Measurements from ENCODE around the gene TGDS.
"Not testable (repeated sequence)": the region's sequence is repeated elsewhere in the genome, so short reads cannot be mapped to it uniquely, and the experiment has no call there.

The TGDS gene

GRCh38 chr13:94636942-94637578 lies 41.1 kb upstream of the TGDS start:
- no CpG with 5 or more reads among the region's 1 CpG for WGBS
- no peak for DNase-seq

DNA sequence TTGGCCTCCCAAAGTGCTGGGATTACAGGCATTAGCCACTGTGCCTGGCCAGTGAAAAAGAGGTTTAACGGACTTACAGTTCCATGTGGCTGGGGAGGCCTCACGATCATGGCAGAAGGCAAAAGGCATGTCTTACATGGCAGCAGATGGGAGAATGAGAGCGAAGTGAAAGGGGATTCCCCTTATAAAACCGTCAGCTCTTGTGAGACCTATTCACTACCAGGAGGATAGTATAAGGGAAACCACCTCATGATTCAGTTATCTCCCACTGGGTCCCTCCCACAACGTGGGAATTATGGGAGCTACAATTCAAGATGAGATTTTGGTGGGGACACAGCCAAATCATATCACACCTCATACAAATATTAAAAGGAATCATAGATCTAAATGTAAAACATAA lies 40.1 kb upstream of the TGDS start:
- H3K23ac ChIP-seq (ENCODE audit: low read length in 2 of 2); H4K8ac ChIP-seq (ENCODE audit: low read length); H2BK5ac ChIP-seq (ENCODE audit: low read depth, low read length, poor library complexity, severe bottlenecking); H3K4me2 ChIP-seq (ENCODE audit: low read length, poor library complexity, severe bottlenecking); H4K91ac ChIP-seq (ENCODE audit: low read length); H3K4me3 ChIP-seq (ENCODE audit: insufficient read depth in 1 of 2, low read depth in 1 of 2, low read length in 2 of 2); H3K27me3 ChIP-seq (ENCODE audit: control insufficient read depth in 1 of 2, insufficient read depth in 1 of 2, low read length in 2 of 2); H3K9ac ChIP-seq (ENCODE audit: low read length); H2BK15ac ChIP-seq (ENCODE audit: low read depth, poor library complexity, severe bottlenecking); H2BK120ac ChIP-seq (ENCODE audit: low read depth, low read length); H3K9me3 ChIP-seq (ENCODE audit: control insufficient read depth, low read length); H3K18ac ChIP-seq (ENCODE audit: low read depth in 1 of 2, low read length in 2 of 2); H3K27ac ChIP-seq (ENCODE audit: low read length, poor library complexity, severe bottlenecking); DNase-seq; H2AK5ac ChIP-seq (ENCODE audit: low read length, severe bottlenecking); H3K4ac ChIP-seq (ENCODE audit: low read depth in 1 of 2, low read length in 2 of 2); H2AFZ ChIP-seq (ENCODE audit: low read depth, low read length); H3K14ac ChIP-seq (ENCODE audit: low read length in 2 of 2); H3K4me1 ChIP-seq (ENCODE audit: control insufficient read depth, insufficient read depth, low read depth, low read length); H2BK12ac ChIP-seq (ENCODE audit: low read length in 2 of 2); H3K79me1 ChIP-seq (replicated peaks; ENCODE audit: low read length, poor library complexity, severe bottlenecking): not testable (repeated sequence)
- 96% methylated on average over 4 of the region's 5 CpGs for WGBS
- peaks cover under 1 to 17% of the 10 kb centered on the region in 2 experiments for H3K36me3 ChIP-seq (ENCODE audit: control insufficient read depth in 1 of 2, insufficient read depth in 2 of 2, low read depth in 1 of 2, low read length in 2 of 2)

More at GRCh38 chr13:94636942-94637578, 41.1 kb upstream of the TGDS start:
- Histone ChIP-seq H3K4me1 (ENCODE audit: control insufficient read depth, insufficient read depth, low read depth, low read length) (no peaks in the 10 kb centered on the region), H4K91ac (ENCODE audit: low read length) (no peak overlapping the region), H4K8ac (ENCODE audit: low read length) (no peak overlapping the region), H3K23ac (ENCODE audit: low read length in 2 of 2) (no peak overlapping the region), H2AK5ac (ENCODE audit: low read length, severe bottlenecking) (no peak overlapping the region), H3K27ac (ENCODE audit: low read length, poor library complexity, severe bottlenecking) (no peak overlapping the region), H3K9me3 (ENCODE audit: control insufficient read depth, low read length) (no peaks in the 10 kb centered on the region), H3K27me3 (ENCODE audit: control insufficient read depth in 1 of 2, insufficient read depth in 1 of 2, low read length in 2 of 2) (no peaks in the 10 kb centered on the region), H2BK15ac (ENCODE audit: low read depth, poor library complexity, severe bottlenecking) (no peak overlapping the region), H2AFZ (ENCODE audit: low read depth, low read length) (no peak overlapping the region), H3K4me3 (ENCODE audit: insufficient read depth in 1 of 2, low read depth in 1 of 2, low read length in 2 of 2) (no peak overlapping the region), H3K9ac (ENCODE audit: low read length) (no peak overlapping the region), H2BK120ac (ENCODE audit: low read depth, low read length) (no peak overlapping the region), H3K79me1 (replicated peaks; ENCODE audit: low read length, poor library complexity, severe bottlenecking) (peaks cover 2% of the 10 kb centered on the region), H2BK12ac (ENCODE audit: low read length in 2 of 2) (no peak overlapping the region), H3K14ac (ENCODE audit: low read length in 2 of 2) (no peak overlapping the region), H2BK5ac (ENCODE audit: low read depth, low read length, poor library complexity, severe bottlenecking) (no peak overlapping the region), H3K4ac (ENCODE audit: low read depth in 1 of 2, low read length in 2 of 2) (no peak overlapping the region), H3K4me2 (ENCODE audit: low read length, poor library complexity, severe bottlenecking) (no peak overlapping the region), H3K18ac (ENCODE audit: low read depth in 1 of 2, low read length in 2 of 2) (no peak overlapping the region), H3K36me3 (ENCODE audit: control insufficient read depth in 1 of 2, insufficient read depth in 2 of 2, low read depth in 1 of 2, low read length in 2 of 2) (peaks cover 0 to 16% of the 10 kb centered on the region in 2 experiments)

- Histone ChIP-seq H3K23ac (ENCODE audit: low read length in 2 of 2) (no peak overlapping the region), H3K9ac (ENCODE audit: low read length) (no peak overlapping the region), H2BK15ac (ENCODE audit: low read depth, poor library complexity, severe bottlenecking) (no peak overlapping the region), H3K27ac (ENCODE audit: low read length, poor library complexity, severe bottlenecking) (no peak overlapping the region), H3K36me3 (ENCODE audit: control insufficient read depth in 1 of 2, insufficient read depth in 2 of 2, low read depth in 1 of 2, low read length in 2 of 2) (peaks cover 6 to 54% of the 10 kb centered on the region in 2 experiments), H3K9me3 (ENCODE audit: control insufficient read depth, low read length) (no peaks in the 10 kb centered on the region), H3K79me1 (replicated peaks; ENCODE audit: low read length, poor library complexity, severe bottlenecking) (peaks cover 6% of the 10 kb centered on the region), H3K4me2 (ENCODE audit: low read length, poor library complexity, severe bottlenecking) (no peak overlapping the region), H2BK120ac (ENCODE audit: low read depth, low read length) (no peak overlapping the region), H2BK12ac (ENCODE audit: low read length in 2 of 2) (no peak overlapping the region), H4K91ac (ENCODE audit: low read length) (no peak overlapping the region), H2BK5ac (ENCODE audit: low read depth, low read length, poor library complexity, severe bottlenecking) (no peak overlapping the region), H3K4ac (ENCODE audit: low read depth in 1 of 2, low read length in 2 of 2) (no peak overlapping the region), H3K4me3 (ENCODE audit: insufficient read depth in 1 of 2, low read depth in 1 of 2, low read length in 2 of 2) (no peak overlapping the region), H4K8ac (ENCODE audit: low read length) (no peak overlapping the region), H3K27me3 (ENCODE audit: control insufficient read depth in 1 of 2, insufficient read depth in 1 of 2, low read length in 2 of 2) (no peaks in the 10 kb centered on the region), H2AFZ (ENCODE audit: low read depth, low read length) (no peak overlapping the region), H3K18ac (ENCODE audit: low read depth in 1 of 2, low read length in 2 of 2) (no peak overlapping the region), H2AK5ac (ENCODE audit: low read length, severe bottlenecking) (no peak overlapping the region), H3K4me1 (ENCODE audit: control insufficient read depth, insufficient read depth, low read depth, low read length) (no peaks in the 10 kb centered on the region), H3K14ac (ENCODE audit: low read length in 2 of 2) (no peak overlapping the region)
- 97% methylated on average over 3 of the region's 3 CpGs for WGBS
- DNase-seq: no peak
These were observed 36.5 kb upstream of the TGDS start for GRCh38 chr13:94632226-94632980.

GRCh38 chr13:94630858-94631257 lies 34.9 kb upstream of the TGDS start:
- no peak overlapping the region for H4K8ac ChIP-seq (ENCODE audit: low read length)
- H2AFZ ChIP-seq (ENCODE audit: low read depth, low read length): no peak overlapping the region
- WGBS: 100% methylated on average over 2 of the region's 2 CpGs
- no peak overlapping the region for H3K23ac ChIP-seq (ENCODE audit: low read length in 2 of 2)
- no peak overlapping the region for H3K4me2 ChIP-seq (ENCODE audit: low read length, poor library complexity, severe bottlenecking)
- DNase-seq: no peak
- H4K91ac ChIP-seq (ENCODE audit: low read length): no peak overlapping the region
- H3K27me3 ChIP-seq (ENCODE audit: control insufficient read depth in 1 of 2, insufficient read depth in 1 of 2, low read length in 2 of 2): no peaks in the 10 kb centered on the region
- no peak overlapping the region for H2BK12ac ChIP-seq (ENCODE audit: low read length in 2 of 2)
- H3K9me3 ChIP-seq (ENCODE audit: control insufficient read depth, low read length): no peaks in the 10 kb centered on the region
- no peak overlapping the region for H3K14ac ChIP-seq (ENCODE audit: low read length in 2 of 2)
- H3K18ac ChIP-seq (ENCODE audit: low read depth in 1 of 2, low read length in 2 of 2): no peak overlapping the region
- H2BK120ac ChIP-seq (ENCODE audit: low read depth, low read length): no peak overlapping the region
- H3K4me1 ChIP-seq (ENCODE audit: control insufficient read depth, insufficient read depth, low read depth, low read length): no peaks in the 10 kb centered on the region
- H2AK5ac ChIP-seq (ENCODE audit: low read length, severe bottlenecking): no peak overlapping the region
- no peak overlapping the region for H3K27ac ChIP-seq (ENCODE audit: low read length, poor library complexity, severe bottlenecking)
- no peak overlapping the region for H3K4ac ChIP-seq (ENCODE audit: low read depth in 1 of 2, low read length in 2 of 2)
- no peak overlapping the region for H3K9ac ChIP-seq (ENCODE audit: low read length)
- peaks cover 6 to 66% of the 10 kb centered on the region in 2 experiments for H3K36me3 ChIP-seq (ENCODE audit: control insufficient read depth in 1 of 2, insufficient read depth in 2 of 2, low read depth in 1 of 2, low read length in 2 of 2)
- H3K79me1 ChIP-seq (replicated peaks; ENCODE audit: low read length, poor library complexity, severe bottlenecking): peaks cover 6% of the 10 kb centered on the region
- no peak overlapping the region for H3K4me3 ChIP-seq (ENCODE audit: insufficient read depth in 1 of 2, low read depth in 1 of 2, low read length in 2 of 2)
- no peak overlapping the region for H2BK5ac ChIP-seq (ENCODE audit: low read depth, low read length, poor library complexity, severe bottlenecking)
- no peak overlapping the region for H2BK15ac ChIP-seq (ENCODE audit: low read depth, poor library complexity, severe bottlenecking)

Data from mesenchymal stem cell (in vitro differentiated cells and primary cell).